ENCODE measurements around the gene RETREG1.

Gene RETREG1

GRCh38 chr5:16520841-16521240 is 96.0 kb downstream of the RETREG1 start:
- H3K4me1 Mint-ChIP-seq (ENCODE audit: low read depth): peaks cover 65% of the 10 kb centered on the region
- H3K27ac Mint-ChIP-seq: peak overlapping the region; percentile 16
- H3K4me3 Mint-ChIP-seq: no peak overlapping the region
- peaks cover 10% of the 10 kb centered on the region for H3K36me3 Mint-ChIP-seq
- no peaks in the 10 kb centered on the region for H3K9me3 Mint-ChIP-seq (ENCODE audit: low read depth)
- H3K27me3 Mint-ChIP-seq: no peaks in the 10 kb centered on the region

- H3K9me3 Mint-ChIP-seq (ENCODE audit: low read depth): no peaks in the 10 kb centered on the region
- H3K36me3 Mint-ChIP-seq: peaks cover 12% of the 10 kb centered on the region
- H3K4me1 Mint-ChIP-seq (ENCODE audit: low read depth): peaks cover 65% of the 10 kb centered on the region
- no peak overlapping the region for H3K4me3 Mint-ChIP-seq
- no peak overlapping the region for H3K27ac Mint-ChIP-seq
- H3K27me3 Mint-ChIP-seq: no peaks in the 10 kb centered on the region
Measured at GRCh38 chr5:16519435-16519834, 97.4 kb downstream of the RETREG1 start.

- Mint-ChIP-seq H3K27ac (peak overlapping the region; percentile 13), H3K36me3 (peaks cover 5% of the 10 kb centered on the region), H3K4me3 (no peak overlapping the region), H3K27me3 (no peaks in the 10 kb centered on the region), H3K9me3 (ENCODE audit: low read depth) (no peaks in the 10 kb centered on the region), H3K4me1 (ENCODE audit: low read depth) (peaks cover 58% of the 10 kb centered on the region)
Measured at GRCh38 chr5:16518606-16519005, 98.2 kb downstream of the RETREG1 start.

- H3K4me3 Mint-ChIP-seq: no peak overlapping the region
- H3K27me3 Mint-ChIP-seq: no peaks in the 10 kb centered on the region
- peaks cover 56% of the 10 kb centered on the region for H3K4me1 Mint-ChIP-seq (ENCODE audit: low read depth)
- H3K36me3 Mint-ChIP-seq: peaks cover 10% of the 10 kb centered on the region
- H3K27ac Mint-ChIP-seq: peak overlapping the region; percentile 9
- no peaks in the 10 kb centered on the region for H3K9me3 Mint-ChIP-seq (ENCODE audit: low read depth)
Measured at GRCh38 chr5:16515532-16515931, 101.3 kb downstream of the RETREG1 start.

- Mint-ChIP-seq H3K4me3 (no peak overlapping the region), H3K27ac (no peak overlapping the region), H3K36me3 (peaks cover 10% of the 10 kb centered on the region), H3K27me3 (no peaks in the 10 kb centered on the region), H3K9me3 (ENCODE audit: low read depth) (no peaks in the 10 kb centered on the region), H3K4me1 (ENCODE audit: low read depth) (peaks cover 46% of the 10 kb centered on the region)
Measured at GRCh38 chr5:16510098-16510497, 106.7 kb downstream of the RETREG1 start.

GRCh38 chr5:16508730-16509531 is 107.9 kb downstream of the RETREG1 start:
- H3K27me3 Mint-ChIP-seq: no peaks in the 10 kb centered on the region
- H3K36me3 Mint-ChIP-seq: peaks cover 10% of the 10 kb centered on the region
- H3K9me3 Mint-ChIP-seq (ENCODE audit: low read depth): no peaks in the 10 kb centered on the region
- H3K4me1 Mint-ChIP-seq (ENCODE audit: low read depth): peaks cover 50% of the 10 kb centered on the region
- peak overlapping the region; percentile 16 for H3K27ac Mint-ChIP-seq
- no peak overlapping the region for H3K4me3 Mint-ChIP-seq

GRCh38 chr5:16507716-16508115 is 109.1 kb downstream of the RETREG1 start:
- peaks cover 51% of the 10 kb centered on the region for H3K4me1 Mint-ChIP-seq (ENCODE audit: low read depth)
- H3K4me3 Mint-ChIP-seq: no peak overlapping the region
- H3K9me3 Mint-ChIP-seq (ENCODE audit: low read depth): no peaks in the 10 kb centered on the region
- peaks cover 10% of the 10 kb centered on the region for H3K36me3 Mint-ChIP-seq
- H3K27me3 Mint-ChIP-seq: no peaks in the 10 kb centered on the region
- peak overlapping the region; percentile 16 for H3K27ac Mint-ChIP-seq

- H3K9me3 Mint-ChIP-seq (ENCODE audit: low read depth): no peaks in the 10 kb centered on the region
- no peak overlapping the region for H3K27ac Mint-ChIP-seq
- H3K27me3 Mint-ChIP-seq: no peaks in the 10 kb centered on the region
- H3K36me3 Mint-ChIP-seq: peaks cover 9% of the 10 kb centered on the region
- no peak overlapping the region for H3K4me3 Mint-ChIP-seq
- H3K4me1 Mint-ChIP-seq (ENCODE audit: low read depth): peaks cover 40% of the 10 kb centered on the region
Measured at GRCh38 chr5:16505904-16506303, 110.9 kb downstream of the RETREG1 start.

GRCh38 chr5:16505140-16505891 is 111.5 kb downstream of the RETREG1 start:
- H3K4me1 Mint-ChIP-seq (ENCODE audit: low read depth): peaks cover 36% of the 10 kb centered on the region
- H3K27me3 Mint-ChIP-seq: no peaks in the 10 kb centered on the region
- H3K4me3 Mint-ChIP-seq: no peak overlapping the region
- no peak overlapping the region for H3K27ac Mint-ChIP-seq
- peaks cover under 1% of the 10 kb centered on the region for H3K9me3 Mint-ChIP-seq (ENCODE audit: low read depth)
- H3K36me3 Mint-ChIP-seq: peaks cover 8% of the 10 kb centered on the region

- H3K4me3 Mint-ChIP-seq: no peak overlapping the region
- peaks cover 6% of the 10 kb centered on the region for H3K9me3 Mint-ChIP-seq (ENCODE audit: low read depth)
- peaks cover 31% of the 10 kb centered on the region for H3K4me1 Mint-ChIP-seq (ENCODE audit: low read depth)
- H3K36me3 Mint-ChIP-seq: peaks cover 13% of the 10 kb centered on the region
- H3K27me3 Mint-ChIP-seq: no peaks in the 10 kb centered on the region
- no peak overlapping the region for H3K27ac Mint-ChIP-seq
Measured at GRCh38 chr5:16504571-16504970, 112.2 kb downstream of the RETREG1 start.

- Mint-ChIP-seq H3K9me3 (ENCODE audit: low read depth) (peaks cover 10% of the 10 kb centered on the region), H3K4me3 (no peak overlapping the region)
Measured at GRCh38 chr5:16502866-16503265, 113.9 kb downstream of the RETREG1 start.

GRCh38 chr5:16500024-16500423 is 116.8 kb downstream of the RETREG1 start:
- H3K36me3 Mint-ChIP-seq: peaks cover 38% of the 10 kb centered on the region
- H3K27ac Mint-ChIP-seq: no peak overlapping the region
- H3K9me3 Mint-ChIP-seq (ENCODE audit: low read depth): peaks cover 18% of the 10 kb centered on the region
- peaks cover 17% of the 10 kb centered on the region for H3K4me1 Mint-ChIP-seq (ENCODE audit: low read depth)
- H3K4me3 Mint-ChIP-seq: no peak overlapping the region
- no peaks in the 10 kb centered on the region for H3K27me3 Mint-ChIP-seq

More at GRCh38 chr5:16502866-16503265, 113.9 kb downstream of the RETREG1 start:
- peaks cover 21% of the 10 kb centered on the region for H3K36me3 Mint-ChIP-seq
- no peaks in the 10 kb centered on the region for H3K27me3 Mint-ChIP-seq
- H3K27ac Mint-ChIP-seq: no peak overlapping the region
- peaks cover 24% of the 10 kb centered on the region for H3K4me1 Mint-ChIP-seq (ENCODE audit: low read depth)

GRCh38 chr5:16497546-16497945 is 119.3 kb downstream of the RETREG1 start:
- Mint-ChIP-seq H3K4me3 (no peak overlapping the region), H3K36me3 (peaks cover 42% of the 10 kb centered on the region), H3K4me1 (ENCODE audit: low read depth) (peaks cover 22% of the 10 kb centered on the region), H3K9me3 (ENCODE audit: low read depth) (peaks cover 18% of the 10 kb centered on the region), H3K27ac (no peak overlapping the region), H3K27me3 (no peaks in the 10 kb centered on the region)

- Mint-ChIP-seq H3K9me3 (ENCODE audit: low read depth) (peaks cover 9% of the 10 kb centered on the region), H3K27ac (peak overlapping the region; percentile 35), H3K4me1 (ENCODE audit: low read depth) (peaks cover 34% of the 10 kb centered on the region), H3K4me3 (no peak overlapping the region), H3K27me3 (no peaks in the 10 kb centered on the region), H3K36me3 (peaks cover 26% of the 10 kb centered on the region)
Measured at GRCh38 chr5:16493261-16493660, 123.5 kb downstream of the RETREG1 start.

- Mint-ChIP-seq H3K36me3 (peaks cover 20% of the 10 kb centered on the region), H3K9me3 (ENCODE audit: low read depth) (peaks cover 4% of the 10 kb centered on the region), H3K4me3 (no peak overlapping the region), H3K27me3 (no peaks in the 10 kb centered on the region), H3K27ac (peak overlapping the region; percentile 35), H3K4me1 (ENCODE audit: low read depth) (peaks cover 38% of the 10 kb centered on the region)
Measured at GRCh38 chr5:16492398-16493140, 124.2 kb downstream of the RETREG1 start.

Measured in activated naive CD8-positive, alpha-beta T cell (primary cell).